ENCODE data around the gene MAP3K19.
A peak's percentile ranks its signal among the peaks of the same experiment; 100 is the strongest.

Gene MAP3K19

GRCh38 chr2:134933732-134934131 is 113.5 kb downstream of the MAP3K19 start:
- Histone ChIP-seq H3K9me3 (ENCODE audit: insufficient read depth, low read length, severe bottlenecking) (no peaks in the 10 kb centered on the region), H3K79me2 (ENCODE audit: insufficient read depth, low read length) (peaks cover 100% of the 10 kb centered on the region), H3K36me3 (ENCODE audit: insufficient read depth, low read length) (peaks cover 65% of the 10 kb centered on the region), H3K27ac (ENCODE audit: low read length) (no peak overlapping the region), H3K27me3 (ENCODE audit: insufficient read depth, low read length, poor library complexity) (no peaks in the 10 kb centered on the region), H3K4me1 (ENCODE audit: insufficient read depth, low read length) (peaks cover under 1% of the 10 kb centered on the region; the same call in 1 of the 2 replicates), H2AFZ (ENCODE audit: low read depth, low read length) (no peak overlapping the region), H4K20me1 (ENCODE audit: insufficient read depth, low read length) (peaks cover 81% of the 10 kb centered on the region), H3K9ac (ENCODE audit: low read depth, low read length) (no peak overlapping the region), H3K4me2 (ENCODE audit: insufficient read depth, low read length) (no peak overlapping the region), H3K4me3 (ENCODE audit: low read depth in 1 of 2, low read length in 2 of 2) (no peak overlapping the region)
- no peak for ATAC-seq (ENCODE audit: insufficient read depth, low read depth)
- no peak for DNase-seq
- TF ChIP-seq CTCF (IDR thresholded peaks at IDR 0.05; ENCODE audit: borderline replicate concordance, extremely low read depth, low read length, poor library complexity, severe bottlenecking) (no peak), EZH2 (IDR thresholded peaks at IDR 0.05; ENCODE audit: borderline replicate concordance, low read depth, low read length, severe bottlenecking) (no peak)

DNA sequence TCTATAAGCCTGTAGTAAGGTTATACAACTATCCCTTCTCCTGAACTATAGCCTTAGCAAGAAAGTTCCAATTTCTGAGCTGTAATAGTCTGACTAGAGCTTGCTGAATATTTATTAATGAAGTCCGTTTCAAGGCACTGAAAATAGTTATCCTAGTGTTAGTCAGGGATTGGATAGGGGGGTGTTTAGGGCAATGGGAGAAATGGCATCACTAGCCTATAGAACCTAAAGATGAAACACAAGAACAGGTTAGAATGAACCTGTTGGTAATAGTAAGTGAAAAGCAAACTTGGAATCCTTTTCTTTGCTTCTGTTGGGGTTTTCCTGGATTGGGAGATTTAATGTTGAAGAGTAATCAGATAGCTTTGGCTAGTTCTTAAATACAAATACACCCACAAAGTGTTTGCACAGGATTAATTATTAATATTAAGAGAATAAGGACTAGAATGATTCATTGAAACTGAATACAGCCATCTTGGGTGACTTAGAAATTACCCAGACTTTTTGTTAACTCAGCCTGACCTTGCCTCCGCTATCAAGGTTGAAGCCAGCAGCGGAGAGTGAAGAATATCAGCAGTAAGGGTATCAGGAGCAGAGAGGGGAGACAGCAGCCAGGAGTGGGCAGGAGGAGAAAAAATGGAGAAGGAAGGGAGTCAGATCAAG is 114.3 kb downstream of the MAP3K19 start:
- Histone ChIP-seq H3K9ac (ENCODE audit: low read depth, low read length) (no peak overlapping the region), H3K27me3 (ENCODE audit: insufficient read depth, low read length, poor library complexity) (no peaks in the 10 kb centered on the region), H3K4me1 (ENCODE audit: insufficient read depth, low read length) (peaks cover 4% of the 10 kb centered on the region; the same call in 1 of the 2 replicates), H3K4me3 (ENCODE audit: low read depth in 1 of 2, low read length in 2 of 2) (no peak overlapping the region), H3K36me3 (ENCODE audit: insufficient read depth, low read length) (peaks cover 58% of the 10 kb centered on the region), H3K4me2 (ENCODE audit: insufficient read depth, low read length) (no peak overlapping the region), H2AFZ (ENCODE audit: low read depth, low read length) (no peak overlapping the region), H3K79me2 (ENCODE audit: insufficient read depth, low read length) (peaks cover 100% of the 10 kb centered on the region), H3K9me3 (ENCODE audit: insufficient read depth, low read length, severe bottlenecking) (no peaks in the 10 kb centered on the region), H3K27ac (ENCODE audit: low read length) (no peak overlapping the region), H4K20me1 (ENCODE audit: insufficient read depth, low read length) (peaks cover 83% of the 10 kb centered on the region)
- DNase-seq: no peak
- ATAC-seq (ENCODE audit: insufficient read depth, low read depth): no peak
- no peak for TF ChIP-seq CTCF (IDR thresholded peaks at IDR 0.05; ENCODE audit: borderline replicate concordance, extremely low read depth, low read length, poor library complexity, severe bottlenecking)
- TF ChIP-seq EZH2 (IDR thresholded peaks at IDR 0.05; ENCODE audit: borderline replicate concordance, low read depth, low read length, severe bottlenecking): no peak

DNA sequence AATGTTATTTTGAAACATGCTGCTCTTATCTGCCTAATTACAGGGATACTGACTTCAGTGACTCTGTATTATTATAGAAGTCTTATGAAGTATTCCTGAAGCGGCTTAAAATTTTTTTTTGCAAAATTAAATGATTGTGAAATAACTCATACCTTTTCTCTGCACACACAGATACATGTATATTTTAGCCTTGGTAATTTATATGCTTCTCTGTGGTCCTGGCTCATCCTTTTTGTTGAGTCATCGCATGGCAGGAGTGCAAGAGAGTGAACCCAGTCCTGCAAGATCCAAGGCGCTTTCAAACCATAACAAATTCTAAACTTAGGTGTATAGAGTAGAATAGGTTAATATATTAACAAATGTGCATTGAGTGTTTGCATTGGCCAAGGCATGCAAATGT is 120.1 kb downstream of the MAP3K19 start:
- H3K36me3 ChIP-seq (ENCODE audit: insufficient read depth, low read length): peaks cover 59% of the 10 kb centered on the region
- ATAC-seq (ENCODE audit: insufficient read depth, low read depth): no peak
- H3K4me1 ChIP-seq (ENCODE audit: insufficient read depth, low read length): peaks cover 38% of the 10 kb centered on the region

More for the DNA sequence above, 120.1 kb downstream of the MAP3K19 start:
- Histone ChIP-seq H3K79me2 (ENCODE audit: insufficient read depth, low read length) (peaks cover 100% of the 10 kb centered on the region), H3K27me3 (ENCODE audit: insufficient read depth, low read length, poor library complexity) (no peaks in the 10 kb centered on the region), H3K4me3 (ENCODE audit: low read depth in 1 of 2, low read length in 2 of 2) (no peak overlapping the region), H3K27ac (ENCODE audit: low read length) (no peak overlapping the region), H4K20me1 (ENCODE audit: insufficient read depth, low read length) (peaks cover 95% of the 10 kb centered on the region), H3K4me2 (ENCODE audit: insufficient read depth, low read length) (0 out of 2 replicates have a peak overlapping the region, but pooled peaks have one; percentile 10), H2AFZ (ENCODE audit: low read depth, low read length) (no peak overlapping the region), H3K9me3 (ENCODE audit: insufficient read depth, low read length, severe bottlenecking) (no peaks in the 10 kb centered on the region), H3K9ac (ENCODE audit: low read depth, low read length) (no peak overlapping the region)
- TF ChIP-seq EZH2 (IDR thresholded peaks at IDR 0.05; ENCODE audit: borderline replicate concordance, low read depth, low read length, severe bottlenecking) (no peak), CTCF (IDR thresholded peaks at IDR 0.05; ENCODE audit: borderline replicate concordance, extremely low read depth, low read length, poor library complexity, severe bottlenecking) (no peak)
- DNase-seq: no peak

All from DND-41 (cell line).